IPS-NIHi7 (cell line): Measurements from ENCODE around the gene ASTN2.

Experiments used
- DNase-seq: peaks from one replicate; pipeline ENCODE4 v3.0.0; 2012; ENCODE audit warnings: mixed read lengths; ENCODE audit errors: extremely low spot score

ASTN2 gene

DNA sequence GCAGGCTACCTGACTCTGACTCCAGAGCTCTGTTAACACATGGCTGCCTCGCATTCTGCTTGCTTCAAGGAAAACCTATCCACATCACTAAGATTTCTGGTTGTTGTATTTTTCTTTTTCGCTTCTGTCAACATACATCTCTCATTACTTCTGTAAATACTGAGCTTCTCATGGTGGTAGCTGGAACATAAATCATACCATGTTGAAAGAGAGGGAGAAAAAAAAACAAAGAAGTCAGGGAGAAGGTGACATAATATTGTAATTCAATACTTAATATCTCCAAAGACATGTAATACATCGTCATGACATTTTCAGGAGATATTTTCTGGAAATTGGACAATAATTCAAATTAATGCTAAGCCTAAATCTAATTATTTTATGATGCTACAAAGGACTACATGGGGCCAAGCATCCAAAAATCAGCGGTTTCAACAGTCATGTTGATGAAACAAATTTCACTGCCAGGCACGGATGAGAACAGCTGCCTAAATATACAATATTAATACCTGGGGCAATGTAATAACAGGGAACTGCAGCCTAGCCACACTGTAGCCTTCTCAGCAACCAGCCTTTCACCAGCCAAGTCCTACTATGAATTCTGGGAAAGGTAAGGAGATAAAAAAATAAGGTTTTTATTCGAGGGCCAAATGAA lies 395.8 kb downstream of the ASTN2 start:
- DNase-seq = no peak

DNA sequence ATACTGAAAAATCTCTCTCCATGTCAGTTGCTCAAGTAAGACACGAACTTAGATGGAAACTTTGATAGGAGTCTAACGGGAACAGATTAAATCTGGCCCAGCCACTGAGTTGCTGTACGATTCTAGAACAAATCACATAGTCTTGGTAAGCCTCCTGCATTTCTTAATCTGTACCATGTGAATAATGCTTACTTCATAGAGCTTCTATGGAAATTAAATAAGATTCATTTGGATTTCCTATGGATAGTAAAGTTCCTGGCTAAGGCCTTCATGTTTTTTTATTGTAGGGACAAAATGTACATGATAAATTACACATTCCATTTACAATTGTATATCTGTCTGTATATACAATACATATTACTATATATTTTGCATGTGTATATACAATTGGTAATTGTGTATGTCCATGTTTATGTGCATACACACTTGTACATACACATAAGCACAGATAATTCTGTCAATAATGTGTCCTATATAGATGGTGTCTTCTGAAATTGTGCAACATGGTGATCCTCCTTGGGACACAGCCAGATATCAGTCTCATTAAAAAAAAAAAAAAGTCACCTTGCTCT lies 397.4 kb downstream of the ASTN2 start:
- DNase-seq = no peak

DNA sequence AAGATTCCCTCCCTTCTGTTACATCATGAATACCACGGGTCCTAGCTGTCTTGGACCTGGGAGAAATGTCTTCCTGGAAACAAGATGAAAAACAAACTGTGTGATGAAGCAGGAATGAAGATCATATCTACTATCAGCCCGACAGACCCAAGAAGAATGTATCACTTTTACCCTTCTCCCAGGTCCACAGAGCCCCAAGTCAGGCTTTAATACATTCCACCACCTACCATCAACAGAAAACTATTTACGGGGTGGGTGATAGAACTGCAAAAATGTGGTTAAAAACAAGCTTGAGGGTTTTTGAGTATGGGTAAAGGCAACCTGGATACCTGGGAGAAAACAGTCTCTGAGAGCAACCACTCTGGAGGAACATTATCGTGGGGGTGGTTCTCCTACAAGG lies 400.8 kb downstream of the ASTN2 start:
- DNase-seq = no peak

DNA sequence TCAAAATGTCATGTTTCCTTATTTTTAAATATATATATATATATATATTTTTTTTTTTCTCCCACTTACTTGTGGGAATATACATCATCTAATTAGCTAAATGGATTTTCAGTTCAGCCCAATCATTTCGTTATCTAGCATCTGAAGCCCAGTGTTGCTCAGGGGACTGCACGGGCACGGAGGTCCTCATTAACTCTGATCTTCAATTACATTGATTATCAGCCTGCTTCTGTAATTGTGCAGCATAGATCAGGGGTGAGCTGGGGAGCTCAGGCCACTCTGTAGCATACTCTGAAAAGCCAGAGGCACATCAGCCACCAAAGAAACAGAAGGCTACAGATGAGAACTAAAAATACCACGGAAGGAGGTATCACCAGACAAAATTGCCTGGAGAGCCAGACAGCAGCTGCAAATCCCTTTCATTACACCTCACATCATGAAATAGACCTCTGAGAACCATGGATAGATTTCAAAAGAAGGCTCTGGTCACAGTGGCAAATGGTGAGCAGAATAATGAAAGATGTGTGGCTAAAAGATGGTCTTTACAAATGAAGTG lies 401.3 kb downstream of the ASTN2 start:
- DNase-seq = no peak

DNA sequence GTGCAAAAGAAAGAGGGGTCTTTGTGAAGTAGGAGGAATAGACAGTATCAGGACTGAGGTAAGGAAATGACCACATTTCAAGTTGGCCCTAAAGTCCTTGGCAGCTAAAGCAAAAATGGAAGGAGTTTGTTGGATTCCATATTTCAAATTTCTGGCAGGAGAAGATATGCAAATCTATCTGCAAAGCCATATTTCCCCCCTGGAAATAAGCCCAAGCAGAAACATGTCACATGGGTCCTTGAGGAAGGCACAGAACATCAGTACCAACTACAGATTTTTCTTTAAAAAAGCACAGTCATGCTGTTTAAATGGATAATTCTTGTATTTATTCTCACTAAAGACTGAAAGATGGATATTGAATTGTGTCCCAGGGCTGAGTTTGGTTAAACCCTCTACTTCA lies 404.8 kb downstream of the ASTN2 start:
- DNase-seq = no peak

DNA sequence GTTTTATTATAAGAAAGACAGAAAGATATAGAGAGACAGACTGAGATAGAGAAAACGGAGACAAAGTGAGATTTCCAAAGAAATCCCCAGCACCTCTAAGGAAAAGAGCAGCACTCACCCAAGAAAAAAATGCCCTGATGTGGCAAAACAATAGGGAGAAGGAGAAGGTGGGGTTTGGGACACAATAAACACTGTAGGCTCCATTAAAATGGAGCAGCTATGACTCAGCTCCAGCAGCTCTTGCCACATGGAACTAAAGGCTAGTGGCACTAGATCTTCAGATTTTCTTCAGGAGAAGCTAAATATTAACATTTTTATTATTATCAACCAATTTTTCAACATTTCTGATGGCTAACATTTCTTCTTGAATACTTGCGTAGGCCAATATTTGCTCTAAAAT lies 406.0 kb downstream of the ASTN2 start:
- DNase-seq = no peak

DNA sequence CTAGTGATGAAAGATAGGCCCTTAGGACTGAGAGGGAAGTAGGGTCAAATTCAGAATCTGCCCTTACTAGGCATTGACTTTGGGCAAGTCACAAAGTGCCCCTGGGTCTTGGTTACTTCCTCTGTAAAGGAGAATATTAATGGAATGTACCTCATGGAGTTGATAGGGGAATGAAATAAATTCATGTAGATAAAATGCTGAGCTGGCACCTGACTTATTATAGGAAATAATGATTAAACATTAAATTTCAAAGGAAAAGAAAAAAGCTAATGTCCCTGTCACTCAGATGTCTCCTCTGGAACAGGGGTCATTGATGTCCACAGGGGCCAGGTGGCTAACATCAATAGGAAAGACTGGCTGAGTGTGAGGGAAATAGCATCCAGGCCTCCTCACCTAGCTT lies 406.4 kb downstream of the ASTN2 start:
- DNase-seq = no peak

DNA sequence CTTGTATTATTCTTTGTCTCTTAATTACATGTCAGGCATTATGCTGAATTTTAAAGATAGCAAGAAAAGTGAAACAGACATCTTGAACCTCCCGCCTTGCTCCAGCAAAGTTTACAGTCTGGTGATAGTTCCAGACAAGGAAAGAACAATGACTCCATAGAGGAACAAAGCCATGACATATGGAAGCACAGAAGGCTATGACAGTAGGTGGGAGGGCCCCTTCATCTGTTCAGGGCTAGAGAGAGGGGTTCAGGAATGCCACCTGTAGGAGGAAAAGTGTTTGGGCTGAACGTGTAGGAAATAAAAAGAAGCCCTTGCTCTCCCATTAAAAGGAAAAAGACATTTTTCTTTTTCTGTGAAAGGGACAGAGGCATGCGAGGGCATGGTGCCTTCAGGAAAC lies 412.2 kb downstream of the ASTN2 start:
- no peak for DNase-seq

DNA sequence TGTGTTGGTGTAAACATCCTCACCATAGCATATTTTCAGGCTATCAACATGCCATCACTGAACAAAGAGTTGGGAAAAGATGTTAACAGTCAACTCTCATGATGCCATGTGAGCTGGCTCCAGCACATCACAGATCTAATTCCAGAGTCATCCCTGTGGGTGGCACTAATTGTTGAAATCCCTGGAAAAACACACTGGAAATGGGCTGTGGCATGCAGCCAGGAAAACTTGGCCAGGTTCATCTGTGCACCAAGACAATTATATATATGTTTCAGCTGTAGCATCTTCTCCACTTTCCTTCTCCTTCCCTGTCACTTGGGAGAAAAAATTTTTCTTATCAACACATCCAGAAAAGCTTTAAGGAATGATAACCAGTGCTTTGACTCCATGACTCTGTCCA lies 414.0 kb downstream of the ASTN2 start:
- no peak for DNase-seq

DNA sequence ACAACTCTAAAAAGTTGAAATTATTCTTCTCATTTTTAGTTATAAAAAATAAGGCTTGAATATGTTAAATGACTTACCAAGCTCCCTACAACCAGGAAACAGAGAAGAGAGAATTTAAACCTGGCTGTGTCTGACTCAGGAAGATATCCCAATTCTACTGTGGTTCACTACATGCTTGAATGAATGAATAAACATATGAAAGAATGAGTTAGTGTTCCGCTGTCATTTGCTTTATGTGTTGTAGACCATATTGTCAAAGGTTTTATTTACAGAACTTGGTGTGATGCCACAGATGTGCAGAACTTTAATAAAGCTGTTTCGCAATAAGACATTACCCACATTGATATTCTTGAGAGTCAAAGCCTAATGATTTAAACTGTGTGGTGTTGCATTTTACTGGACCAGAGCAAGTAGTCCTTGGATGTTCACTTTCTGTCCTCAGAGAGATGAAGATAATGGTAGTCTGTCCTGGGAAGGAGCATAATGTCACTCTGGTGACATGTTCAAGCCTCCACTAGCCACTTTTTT lies 414.6 kb downstream of the ASTN2 start:
- DNase-seq = no peak

DNA sequence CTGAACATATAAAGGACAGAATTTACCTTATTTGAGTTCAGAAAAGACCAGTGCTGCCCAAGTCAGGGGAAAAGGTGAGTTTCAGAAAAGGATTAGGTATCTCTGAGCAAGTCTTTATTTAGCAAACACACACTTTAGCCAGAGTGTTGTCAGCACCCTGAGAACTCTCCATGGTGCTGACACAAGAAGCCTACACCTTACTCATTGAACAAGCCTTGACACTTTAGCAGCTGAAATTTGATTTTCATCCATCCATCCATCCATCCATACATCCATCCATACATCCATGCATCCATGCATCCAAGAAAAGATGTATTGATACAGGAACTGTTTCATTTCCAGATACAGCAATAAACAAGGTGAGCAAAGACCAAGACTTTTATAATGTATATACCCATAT lies 416.6 kb downstream of the ASTN2 start:
- DNase-seq = peak; percentile 71

DNA sequence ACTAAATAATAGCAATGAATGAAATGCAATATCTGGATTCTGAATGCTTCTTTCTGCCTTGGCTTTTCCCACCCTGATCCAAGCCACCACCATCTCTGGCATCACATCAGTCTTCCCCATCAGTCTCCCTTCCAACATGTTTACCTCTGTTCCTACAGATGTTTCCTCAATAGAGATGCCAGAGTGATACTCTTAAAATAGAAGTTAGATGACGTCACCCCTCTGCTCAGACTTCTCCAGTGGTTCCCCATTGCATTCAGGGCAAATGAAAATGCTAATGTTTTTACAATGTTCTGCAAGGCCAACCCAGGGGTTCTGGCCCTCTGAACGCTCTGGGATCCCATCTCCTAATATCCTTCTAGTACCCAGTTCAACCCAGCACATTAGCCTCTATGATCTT lies 422.0 kb downstream of the ASTN2 start:
- DNase-seq = no peak

DNA sequence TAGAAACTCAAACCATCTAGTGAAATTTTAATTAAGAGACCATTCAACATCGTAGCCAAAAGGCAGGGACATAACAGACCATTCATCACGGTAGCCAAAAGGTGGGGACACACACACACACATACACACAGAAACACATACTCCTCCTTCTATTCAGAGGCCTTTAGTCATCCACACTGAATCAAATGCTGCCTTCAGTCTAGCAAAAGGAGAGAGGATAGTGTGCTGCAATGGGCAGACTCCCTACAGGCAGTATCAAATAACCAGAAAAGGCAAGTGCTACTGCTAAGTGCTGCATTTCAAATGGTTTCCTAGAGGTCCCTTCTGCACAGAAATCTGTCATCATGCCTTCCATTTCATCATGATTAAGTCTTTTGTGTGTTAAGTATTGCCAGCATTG lies 423.8 kb downstream of the ASTN2 start:
- no peak for DNase-seq

DNA sequence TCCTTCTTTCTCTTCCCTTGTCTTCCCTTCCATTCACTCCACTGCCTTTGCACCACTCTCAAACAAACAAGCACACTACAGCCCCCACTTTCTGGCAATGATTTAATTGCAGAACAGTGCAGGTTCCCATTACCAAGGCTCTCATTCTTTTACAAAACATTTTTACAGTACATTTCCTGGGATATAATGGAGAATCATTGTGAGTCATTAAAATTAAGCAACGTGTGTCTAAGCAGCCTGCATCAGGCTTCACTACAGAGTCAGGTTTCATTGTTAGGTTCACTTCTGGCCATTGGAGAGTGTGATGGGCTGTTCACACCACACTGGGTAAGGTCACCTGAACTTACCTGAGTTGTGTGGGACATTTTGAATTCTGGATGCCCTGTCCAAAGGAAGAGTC lies 424.3 kb downstream of the ASTN2 start:
- DNase-seq = no peak

DNA sequence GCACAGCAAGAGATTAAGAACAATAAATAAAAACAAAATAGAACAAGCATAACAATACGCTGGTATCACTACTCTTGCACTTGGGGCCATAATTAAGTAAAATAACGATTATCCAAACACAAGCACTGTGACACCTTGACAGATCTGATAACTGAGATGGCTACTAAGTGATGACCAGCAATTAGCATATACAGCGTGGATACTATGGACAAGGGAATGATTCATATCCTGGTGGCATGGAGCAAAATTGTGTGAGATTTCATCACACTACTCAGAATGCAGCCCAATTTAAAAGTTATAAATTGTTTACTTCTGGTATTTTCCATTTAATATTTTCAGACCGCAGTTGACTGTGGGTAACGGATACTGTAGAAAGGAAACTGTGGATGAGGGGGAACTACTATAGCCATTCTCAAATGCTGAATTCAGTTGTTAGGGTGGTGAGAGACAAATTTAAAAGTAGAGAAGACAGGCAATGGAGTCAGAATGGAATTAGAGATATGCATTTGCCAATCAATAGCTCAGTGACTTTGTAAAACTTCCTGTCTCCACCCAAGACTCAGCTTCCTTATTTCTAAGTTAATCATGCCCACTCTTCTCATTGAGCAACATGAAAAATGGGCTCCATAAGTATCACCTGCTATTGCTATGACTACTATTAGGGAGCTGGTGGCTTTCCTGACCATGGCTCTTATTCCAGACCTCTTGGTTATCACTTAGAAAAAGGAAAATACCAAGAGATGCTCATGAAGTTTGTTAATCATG lies 427.0 kb downstream of the ASTN2 start:
- no peak for DNase-seq

DNA sequence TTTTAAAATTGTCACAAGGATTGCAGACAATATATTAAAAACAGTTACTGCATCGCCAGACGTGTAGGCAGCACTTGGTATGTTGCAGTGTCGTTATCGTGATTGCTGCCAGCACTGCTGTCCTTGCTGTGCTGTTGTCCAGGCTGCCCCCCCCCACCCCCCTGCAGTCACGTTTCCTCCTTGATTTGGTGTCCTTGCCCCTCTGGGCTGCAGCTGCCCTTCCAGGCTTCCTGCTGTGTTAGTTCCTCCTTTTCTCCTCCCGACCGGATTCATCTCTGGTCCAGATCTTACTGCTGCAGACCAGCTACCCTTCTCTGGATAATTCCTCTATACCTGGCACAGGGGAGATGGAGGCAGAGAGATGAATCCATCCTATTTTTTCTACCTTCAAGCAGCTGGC lies 428.8 kb downstream of the ASTN2 start:
- DNase-seq = no peak

DNA sequence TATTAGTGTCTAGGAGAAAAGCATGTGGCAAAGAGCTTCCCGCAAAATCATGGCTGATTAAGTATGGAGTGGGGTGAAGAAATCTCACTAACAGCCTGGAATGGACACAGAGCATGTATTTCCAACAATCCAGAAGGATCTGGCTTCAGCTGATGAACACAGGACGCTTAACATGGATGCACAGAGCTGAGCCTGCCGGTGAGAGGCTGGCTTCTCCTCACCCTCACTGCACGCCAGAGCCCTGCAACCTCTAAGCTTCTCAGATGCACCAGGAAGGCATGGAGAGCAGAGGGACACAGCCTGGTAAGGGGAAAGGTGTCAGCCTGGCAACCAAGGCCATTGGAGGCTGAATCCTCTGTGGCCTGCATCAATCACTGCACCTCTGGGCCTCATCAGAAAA lies 429.3 kb downstream of the ASTN2 start:
- no peak for DNase-seq

DNA sequence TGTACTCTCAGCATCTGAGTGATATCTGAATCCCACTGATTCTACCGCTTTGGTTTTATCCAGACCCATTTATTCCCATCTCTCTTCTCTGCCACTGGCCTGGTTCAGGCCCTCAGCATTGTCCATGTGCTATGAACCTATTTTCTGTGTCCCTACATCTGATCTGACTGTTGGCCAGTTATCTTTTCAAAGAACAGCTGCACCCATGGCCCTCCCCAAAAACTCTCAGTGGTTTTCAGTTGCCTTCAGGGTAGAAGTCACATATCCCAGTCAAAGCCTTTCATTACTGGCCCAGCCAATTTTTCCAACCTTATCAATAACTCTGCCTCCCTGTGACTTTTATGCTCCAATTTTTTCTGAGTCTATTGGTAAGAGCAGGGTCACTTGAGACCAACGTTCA lies 430.7 kb downstream of the ASTN2 start:
- no peak for DNase-seq

DNA sequence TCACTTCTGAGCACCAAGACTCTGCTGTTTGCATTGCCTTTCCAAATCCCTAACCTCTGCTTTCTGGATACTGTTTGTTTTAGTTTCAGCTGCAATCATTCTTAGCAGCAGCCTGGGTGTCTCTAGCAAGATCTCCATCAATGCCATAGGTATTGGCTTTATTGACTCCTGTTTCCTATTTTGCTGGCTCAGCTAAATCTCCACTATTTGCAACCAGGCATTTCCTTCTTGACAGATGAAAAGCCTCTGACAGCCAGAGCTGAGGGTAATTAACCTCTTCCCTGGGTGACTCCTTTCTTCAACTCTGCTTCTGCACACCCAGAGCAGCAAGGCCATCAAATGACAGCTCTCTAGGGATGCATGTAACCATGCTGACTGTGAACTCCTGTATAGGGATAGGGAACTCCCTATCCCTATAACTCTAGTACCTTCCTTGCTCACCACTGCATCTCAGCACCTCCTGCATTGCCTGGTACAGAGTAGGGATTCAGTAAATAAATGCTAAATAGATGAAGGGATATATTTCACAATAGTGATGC lies 434.2 kb downstream of the ASTN2 start:
- no peak for DNase-seq

DNA sequence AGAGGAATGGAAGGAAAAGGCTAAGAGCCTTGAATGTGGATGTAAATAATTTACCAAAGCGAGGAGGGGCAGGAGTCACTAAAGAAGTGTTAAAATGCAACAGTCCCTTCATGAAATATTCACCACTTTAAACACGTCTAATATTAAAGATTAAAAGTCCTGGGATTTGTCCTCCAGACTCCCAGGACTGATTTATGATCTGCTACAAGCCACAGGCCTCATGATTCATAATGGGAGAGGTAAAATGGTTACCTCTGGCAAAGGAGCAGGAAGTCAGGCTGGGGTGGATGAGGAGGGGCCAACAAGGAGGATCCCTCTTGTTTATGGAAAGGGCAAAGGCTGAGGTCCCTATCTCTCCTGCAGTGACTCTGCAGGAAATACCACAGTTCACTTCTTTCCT lies 435.4 kb downstream of the ASTN2 start:
- DNase-seq = peak; percentile 57

DNA sequence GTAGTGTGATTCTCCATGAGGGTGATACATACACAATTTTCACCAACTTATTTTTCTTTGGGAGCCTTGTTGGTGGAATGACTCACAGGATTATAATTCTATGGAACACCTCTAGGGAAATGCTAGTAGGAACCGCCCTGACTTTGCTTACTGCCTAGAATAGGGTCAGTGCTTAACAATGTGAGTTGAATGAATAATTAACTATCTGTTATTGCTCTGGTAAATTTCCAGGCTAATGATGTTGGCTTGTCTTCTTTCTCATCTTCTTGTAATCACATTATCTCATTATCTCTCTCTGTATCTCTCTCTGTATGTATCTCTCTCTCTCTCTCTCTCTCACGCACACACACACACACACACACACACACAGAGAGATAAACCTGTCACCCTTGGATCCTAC lies 436.7 kb downstream of the ASTN2 start:
- no peak for DNase-seq

DNA sequence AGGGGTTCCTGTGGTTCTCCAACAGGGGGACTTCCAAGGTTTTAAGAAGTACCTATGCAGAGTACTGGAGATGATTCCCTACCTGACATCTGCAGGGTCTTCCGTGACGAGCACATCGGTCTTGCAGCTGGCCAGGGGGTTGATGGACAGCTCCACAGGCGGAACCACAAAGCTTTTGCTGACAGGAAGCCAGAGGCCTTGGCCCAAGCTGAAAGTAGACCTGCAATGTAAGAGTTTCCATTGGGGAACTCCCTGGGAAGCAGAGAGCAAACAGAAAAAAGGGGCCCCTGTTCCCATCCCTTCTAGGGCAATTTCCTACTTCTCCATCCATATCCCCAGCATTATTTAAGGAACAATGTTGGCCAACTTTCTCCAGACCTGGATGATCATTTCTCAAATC lies 439.7 kb downstream of the ASTN2 start:
- DNase-seq = no peak

DNA sequence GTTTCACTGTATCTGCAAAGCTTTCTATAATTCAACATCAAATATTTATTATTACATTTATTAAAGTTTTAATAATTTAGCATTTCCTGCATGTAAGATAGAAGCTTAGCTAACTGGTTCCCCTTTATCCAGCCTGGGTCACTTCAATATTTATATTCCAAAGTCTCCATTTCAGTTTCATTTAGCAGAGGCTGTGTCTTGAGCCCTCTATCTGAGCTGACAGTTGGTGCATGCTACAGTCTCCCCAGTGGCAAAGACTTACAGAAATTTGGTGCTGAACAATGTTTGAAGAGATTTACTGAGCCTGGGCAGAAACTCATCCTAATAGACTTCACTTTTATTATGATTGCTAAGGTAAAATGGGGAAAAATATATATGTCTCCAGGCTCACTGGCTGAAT lies 448.7 kb downstream of the ASTN2 start:
- no peak for DNase-seq
